Stimulated activated CD8-positive, alpha-beta memory T cell treated with anti-CD3 and anti-CD28 coated beads, Interleukin-15, amount 100 ng/mL, for 48 hours (primary cell): ENCODE results near the gene SPDEF.

Source experiments
- DNase-seq, 2 donors: peaks; one replicate each; pipeline ENCODE4 v3.0.0-alpha.2; 2020; ENCODE audit warnings: low read depth in 2 of 2

The SPDEF gene

GRCh38 chr6:34527751-34528670 is 28.1 kb downstream of the SPDEF start:
- no peak for DNase-seq

GRCh38 chr6:34526992-34527728 is 29.0 kb downstream of the SPDEF start:
- peak; percentile 90 to 92 for DNase-seq

- DNase-seq: no peak
Measured at GRCh38 chr6:34526241-34526972, 29.7 kb downstream of the SPDEF start.

GRCh38 chr6:34525431-34526175 is 30.5 kb downstream of the SPDEF start:
- no peak for DNase-seq

GRCh38 chr6:34524971-34525370 is 31.2 kb downstream of the SPDEF start:
- no peak for DNase-seq

GRCh38 chr6:34524499-34524898 is 31.6 kb downstream of the SPDEF start:
- no peak for DNase-seq

- DNase-seq: no peak
Measured at GRCh38 chr6:34523441-34524206, 32.5 kb downstream of the SPDEF start.

- DNase-seq: no peak
Measured at GRCh38 chr6:34522761-34523160, 33.4 kb downstream of the SPDEF start.

GRCh38 chr6:34521463-34522285 is 34.5 kb downstream of the SPDEF start:
- DNase-seq: no peak

- no peak for DNase-seq
Measured at GRCh38 chr6:34520645-34521462, 35.3 kb downstream of the SPDEF start.

GRCh38 chr6:34519971-34520644 is 36.0 kb downstream of the SPDEF start:
- no peak for DNase-seq

- no peak for DNase-seq
Measured at GRCh38 chr6:34518669-34519365, 37.3 kb downstream of the SPDEF start.

- no peak for DNase-seq
Measured at GRCh38 chr6:34517966-34518365, 38.2 kb downstream of the SPDEF start.

GRCh38 chr6:34517461-34517881 is 38.7 kb downstream of the SPDEF start:
- no peak for DNase-seq

- no peak for DNase-seq
Measured at GRCh38 chr6:34516391-34517324, 39.5 kb downstream of the SPDEF start.
